Spleen (tissue), 11 donors: ENCODE results near the gene IGFBP7. TPM values are rescaled to one million over a fixed set of nuclear protein-coding genes. Genes with fewer than 3 reads are reported as not detected.
A peak's percentile ranks its signal among the peaks of the same experiment; 100 is the strongest.

ENCODE experiments used
- DNase-seq: peaks from one replicate; pipeline ENCODE4 v3.0.0-alpha.2; 2020
- H3K27ac ChIP-seq, 8 donors: fragments of 200-600 bp; sonication (generic) in 7 of 8; 1 replicate in 4 of 8; 2 replicates in 4 of 8; pipeline versions ENCODE4 v1.5.0 to v1.8.0; 2016 to 2021; ENCODE audit warnings: inconsistent platforms in 4 of 8, mild to moderate bottlenecking in 4 of 8, moderate library complexity in 1 of 8
- H3K27me3 ChIP-seq, 7 donors: fragments of 200-600 bp; sonication (generic) in 6 of 7; replicated peaks in 1 of 7; 1 replicate in 4 of 7; 2 replicates in 3 of 7; pipeline versions ENCODE4 v1.5.0 to v1.8.0; 2016 to 2021; ENCODE audit warnings: inconsistent platforms in 3 of 7, mild to moderate bottlenecking in 1 of 7
- H3K36me3 ChIP-seq, 6 donors: fragments of 200-600 bp; sonication (generic) in 5 of 6; 1 replicate in 4 of 6; 2 replicates in 2 of 6; pipeline versions ENCODE4 v1.5.0 to v1.8.0; 2016 to 2021; ENCODE audit warnings: inconsistent platforms in 2 of 6
- H3K4me1 ChIP-seq, 6 donors: fragments of 200-600 bp; sonication (generic) in 5 of 6; 1 replicate in 3 of 6; 2 replicates in 3 of 6; pipeline versions ENCODE4 v1.5.0 to v1.8.0; 2016 to 2021; ENCODE audit warnings: inconsistent platforms in 3 of 6
- H3K4me3 ChIP-seq, 8 donors: fragments of 200-600 bp; sonication (generic) in 7 of 8; 1 replicate in 4 of 8; 2 replicates in 4 of 8; pipeline versions ENCODE4 v1.5.0 to v1.8.0; 2016 to 2021; ENCODE audit warnings: inconsistent platforms in 4 of 8, mild to moderate bottlenecking in 4 of 8, moderate library complexity in 2 of 8
- H3K9me3 ChIP-seq, 8 donors: fragments of 200-600 bp; sonication (generic) in 7 of 8; 1 replicate in 4 of 8; 2 replicates in 4 of 8; pipeline versions ENCODE4 v1.5.0 to v1.8.0; 2016 to 2021; ENCODE audit warnings: inconsistent platforms in 4 of 8
- CTCF ChIP-seq, 11 experiments: fragments of 200-600 bp in 7 of 11; fragments of 450-650 bp in 4 of 11; sonication (generic) in 4 of 11; IDR thresholded peaks in 8 of 11; conservative IDR thresholded peaks in 3 of 11; 1 replicate in 7 of 11; 2 replicates in 4 of 11; pipeline versions ENCODE4 v1.4.0 to v1.8.0; 2016 to 2021; ENCODE audit warnings: antibody characterized with exemption in 11 of 11, inconsistent platforms in 4 of 11, mild to moderate bottlenecking in 1 of 11
- POLR2A ChIP-seq, 3 donors: fragments of 450-650 bp; IDR thresholded peaks; one replicate each; pipeline ENCODE4 v1.5.1; 2017; ENCODE audit warnings: antibody characterized with exemption in 3 of 3, mild to moderate bottlenecking in 1 of 3
- POLR2AphosphoS5 ChIP-seq, 3 donors: sonication (generic); formaldehyde crosslinking; IDR thresholded peaks; one replicate each; pipeline ENCODE4 v1.5.1; 2017; ENCODE audit warnings: antibody characterized with exemption in 3 of 3
- WGBS, 5 donors: extraction: QIAGEN DNeasy Blood & Tissue Kit in 3 of 5; methylation state at CpG; one replicate each; pipeline versions ENCODE4 v1.1.5 to v1.1.7; 2013 to 2018; 5-methylcytosine and 5-hydroxymethylcytosine counted together
- intact Hi-C: fragments of 100-400 bp; cut with DNase I; formaldehyde crosslinking; loops from one replicate; pipeline ENCODE4 v1.15.0; 2023; ENCODE audit warnings: low total_unique reads
- polyA plus RNA-seq, 3 donors: library from polyadenylated mRNA; stranded (reverse); fragments of 200-250 nt; gene quantifications; one replicate each; pipeline ENCODE4 v1.2.1, GENCODE V29; 2013
- total RNA-seq, 7 donors: library from RNA; depleted of rRNA in 3 of 7; stranded (reverse); fragments of >200 nt in 3 of 7; fragmentation: NEBNext Ultra II Directional in 4 of 7; extraction: Animal tissue kit (Norgen Biotek cat#: 25700) in 4 of 7; gene quantifications; one replicate each; pipeline versions ENCODE4 v1.1.0 to v1.2.1, GENCODE V29; 2016 to 2021
- donor health status: healthy with polysubstance abuse.
- donor health status: DM: no; HTN: no; CAD: no; lungs with moderate emphysema.
- donor health status: DM: no; HTN: no; CAD: no.
- donor health status: Bipolar disorder and iron deficiency.
- donor health status: healthy.
- donor health status: DM: no; HTN: no; CAD: no.
- donor health status: DM: yes; HTN: yes; CAD: no.

The IGFBP7 gene
- total and polyA plus RNA-seq, 10 donors: 127 to 947 (median 578) TPM

GRCh38 chr4:57040510-57040909, 69.7 kb downstream of the IGFBP7 start:
- Histone ChIP-seq H3K27me3 (no peaks in the 10 kb centered on the region), H3K4me1 (peaks cover 0 to 32% (median 8%) of the 10 kb centered on the region in 6 donors), H3K27ac (peak overlapping the region in 4 of 8 donors; percentile 11 to 83 (median 33)), H3K4me3 (no peak overlapping the region), H3K36me3 (peaks cover 0 to 42% (median 0%) of the 10 kb centered on the region in 6 donors), H3K9me3 (no peaks in the 10 kb centered on the region)
- DNase-seq: no peak
- no peak for TF ChIP-seq POLR2A (IDR thresholded peaks at IDR 0.05)
- no peak for TF ChIP-seq CTCF (IDR thresholded peaks at IDR 0.05 in 8 of 11, conservative IDR thresholded peaks at IDR 0.05 in 3 of 11)
- TF ChIP-seq POLR2AphosphoS5 (IDR thresholded peaks at IDR 0.05): no peak
- whole genome bisulfite sequencing, 5 donors: 68 to 90% (median 84%) methylated on average over 6 of the region's 6 CpGs
- intact Hi-C loops: no loop called here

DNA sequence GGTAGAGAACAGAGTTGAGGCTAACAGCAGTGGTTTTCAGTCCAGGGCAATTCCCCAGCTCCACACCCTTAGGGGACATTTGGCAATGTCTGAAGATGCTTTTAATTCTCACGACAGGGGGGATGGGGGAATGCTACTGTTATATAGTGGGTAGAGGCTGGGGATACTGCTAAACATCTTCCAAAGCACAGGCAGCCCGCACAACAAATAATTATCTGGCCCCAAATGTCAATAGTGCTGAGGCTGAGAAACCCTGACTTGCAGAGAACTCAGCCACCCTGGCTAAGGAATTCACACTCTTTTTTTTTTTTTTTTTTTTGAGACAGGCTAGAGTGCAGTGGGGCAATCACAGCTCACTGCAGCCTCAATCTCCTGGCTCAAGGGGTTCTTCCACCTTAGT, 70.8 kb downstream of the IGFBP7 start:
- peaks cover 0 to 29% (median 8%) of the 10 kb centered on the region in 6 donors for H3K4me1 ChIP-seq
- DNase-seq: no peak
- H3K27ac ChIP-seq: peak overlapping the region in 2 of 8 donors; percentile 37 to 83
- no peak for TF ChIP-seq POLR2A (IDR thresholded peaks at IDR 0.05)
- TF ChIP-seq CTCF (IDR thresholded peaks at IDR 0.05 in 8 of 11, conservative IDR thresholded peaks at IDR 0.05 in 3 of 11): no peak
- no peak for TF ChIP-seq POLR2AphosphoS5 (IDR thresholded peaks at IDR 0.05)
- intact Hi-C loops: no loop called here
- no peaks in the 10 kb centered on the region for H3K9me3 ChIP-seq
- peaks cover 0 to 42% (median 0%) of the 10 kb centered on the region in 6 donors for H3K36me3 ChIP-seq
- no peak overlapping the region for H3K4me3 ChIP-seq
- H3K27me3 ChIP-seq: no peaks in the 10 kb centered on the region
- 73 to 88% (median 79%) methylated on average over 2 of the region's 2 CpGs for WGBS, 5 donors

GRCh38 chr4:57037982-57038604, 72.1 kb downstream of the IGFBP7 start:
- peak; percentile 79 for DNase-seq
- H3K36me3 ChIP-seq: peaks cover 0 to 50% (median under 1%) of the 10 kb centered on the region in 6 donors
- H3K27me3 ChIP-seq: no peaks in the 10 kb centered on the region
- 49 to 60% (median 55%) methylated on average over 15 of the region's 15 CpGs for WGBS, 5 donors
- intact Hi-C loops: no loop called here
- no peaks in the 10 kb centered on the region for H3K9me3 ChIP-seq
- H3K4me1 ChIP-seq: peaks cover 0 to 17% (median 6%) of the 10 kb centered on the region in 6 donors
- H3K27ac ChIP-seq: peak overlapping the region in 3 of 8 donors; percentile 16 to 37 (median 19)
- H3K4me3 ChIP-seq: no peak overlapping the region
- peak; percentile 26 to 57 (median 55) for TF ChIP-seq POLR2AphosphoS5 (IDR thresholded peaks at IDR 0.05)
- no peak for TF ChIP-seq POLR2A (IDR thresholded peaks at IDR 0.05)
- TF ChIP-seq CTCF (IDR thresholded peaks at IDR 0.05 in 8 of 11, conservative IDR thresholded peaks at IDR 0.05 in 3 of 11): peak; percentile 18 to 71 (median 57)

DNA sequence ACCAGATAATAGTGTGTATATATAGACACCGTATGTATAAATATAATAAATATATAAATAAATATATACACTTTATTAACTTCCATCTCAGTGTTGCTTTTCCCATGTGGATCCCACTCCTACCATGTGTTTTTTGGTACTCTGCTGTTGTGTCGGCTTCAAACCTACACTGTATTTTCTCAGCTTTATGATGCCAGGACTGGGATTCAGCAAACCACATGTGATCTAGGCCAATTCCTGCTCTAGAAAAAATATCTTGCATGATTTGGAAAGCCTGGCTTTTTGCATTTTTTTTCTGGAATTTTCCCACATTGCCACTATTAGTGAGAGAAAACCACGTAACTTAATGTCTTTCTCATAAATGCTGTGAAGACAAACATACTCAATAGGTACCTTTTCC, 75.7 kb downstream of the IGFBP7 start:
- DNase-seq: no peak
- TF ChIP-seq CTCF (IDR thresholded peaks at IDR 0.05 in 8 of 11, conservative IDR thresholded peaks at IDR 0.05 in 3 of 11) (no peak), POLR2AphosphoS5 (IDR thresholded peaks at IDR 0.05) (no peak), POLR2A (IDR thresholded peaks at IDR 0.05) (no peak)
- intact Hi-C loops: no loop called here
- Histone ChIP-seq H3K27ac (no peak overlapping the region), H3K36me3 (peaks cover 2 to 64% (median 34%) of the 10 kb centered on the region in 6 donors), H3K27me3 (no peaks in the 10 kb centered on the region), H3K9me3 (no peaks in the 10 kb centered on the region), H3K4me3 (no peak overlapping the region), H3K4me1 (peaks cover 0 to 11% (median 4%) of the 10 kb centered on the region in 6 donors)
- WGBS, 5 donors: 86 to 94% (median 92%) methylated on average over 3 of the region's 3 CpGs
